ENCODE measurements around the gene UBE2D3.

Gene UBE2D3

DNA sequence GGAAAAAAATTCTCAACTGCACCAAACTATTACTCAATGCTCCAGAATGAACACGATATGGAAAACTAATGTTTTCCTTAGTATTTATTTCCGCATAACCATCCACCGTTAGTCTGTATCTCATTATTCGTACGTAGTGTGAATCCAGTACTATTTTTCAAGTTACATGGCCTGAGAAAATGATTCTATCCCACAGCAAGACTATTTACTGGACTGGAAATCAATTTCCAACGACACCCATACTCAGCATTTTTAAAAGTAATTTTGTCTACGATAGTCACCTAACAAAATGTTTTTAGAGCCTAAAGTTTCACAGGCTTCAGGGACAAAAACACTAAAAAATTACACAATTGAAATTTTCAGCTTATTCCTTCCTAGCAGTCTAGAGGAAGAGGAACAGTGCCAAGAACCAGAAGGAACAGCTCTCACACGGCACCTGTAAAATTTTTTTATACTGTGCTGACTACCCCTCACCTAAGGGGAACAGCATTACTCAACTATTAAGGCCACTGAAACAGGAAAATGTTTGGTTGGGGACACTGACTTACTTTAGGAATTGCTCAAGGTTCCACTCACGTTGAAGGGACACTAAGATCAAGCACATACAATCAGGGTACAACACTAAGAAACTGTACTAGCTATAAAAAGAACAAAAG lies 9.6 kb downstream of the UBE2D3 start:
- Histone ChIP-seq H3K27ac (ENCODE audit: low read depth, low read length, severe bottlenecking) (peak overlapping the region; percentile 29), H3K4me1 (ENCODE audit: control insufficient read depth, insufficient read depth, low read length, poor library complexity, severe bottlenecking) (peaks cover 42% of the 10 kb centered on the region), H3K4me3 (ENCODE audit: extremely low read depth, insufficient read depth, low read length, poor library complexity, severe bottlenecking) (no peak overlapping the region), H3K9me3 (ENCODE audit: control insufficient read depth, low read length) (no peaks in the 10 kb centered on the region), H3K36me3 (ENCODE audit: control insufficient read depth, insufficient read depth, low read length) (peaks cover 76% of the 10 kb centered on the region)
- WGBS, 2 experiments (ENCODE audit: insufficient coverage in 2 of 2), result 93 to 97% methylated on average over 7 to 8 of the region's 9 CpGs

DNA sequence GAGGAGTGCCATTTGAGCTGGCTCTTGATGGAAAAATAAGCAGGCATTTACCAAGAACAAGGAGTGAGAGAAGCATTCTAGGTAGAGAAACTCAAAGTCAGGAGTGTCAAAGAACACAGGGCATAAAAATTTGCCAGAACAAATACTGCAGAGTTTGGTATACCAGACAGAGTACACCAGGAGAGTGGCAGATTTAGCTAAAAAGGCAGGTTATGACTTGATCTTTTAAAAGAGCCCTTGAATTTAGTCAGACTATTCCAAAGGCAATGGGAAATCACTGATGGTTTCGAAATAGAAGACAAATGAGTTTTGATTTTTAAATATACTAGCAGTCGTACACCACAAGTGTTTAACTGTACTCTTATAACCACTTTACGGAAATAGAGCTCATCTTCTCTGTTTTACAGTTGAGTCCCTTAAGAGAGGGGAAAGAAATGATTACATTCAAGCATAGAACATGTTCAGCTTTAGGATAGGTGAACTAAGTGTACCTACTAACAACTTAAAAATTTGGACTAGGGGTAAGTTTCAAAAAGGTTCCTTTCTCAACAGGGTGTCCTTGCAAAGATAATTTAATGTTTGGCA lies 10.2 kb downstream of the UBE2D3 start:
- H3K27ac ChIP-seq (ENCODE audit: low read depth, low read length, severe bottlenecking), result peak overlapping the region; percentile 68
- no peak overlapping the region for H3K4me3 ChIP-seq (ENCODE audit: extremely low read depth, insufficient read depth, low read length, poor library complexity, severe bottlenecking)
- peaks cover 75% of the 10 kb centered on the region for H3K36me3 ChIP-seq (ENCODE audit: control insufficient read depth, insufficient read depth, low read length)
- peaks cover 42% of the 10 kb centered on the region for H3K4me1 ChIP-seq (ENCODE audit: control insufficient read depth, insufficient read depth, low read length, poor library complexity, severe bottlenecking)
- WGBS, 2 experiments (ENCODE audit: insufficient coverage in 2 of 2), result no CpG with 5 or more reads among the region's 3 CpGs
- H3K9me3 ChIP-seq (ENCODE audit: control insufficient read depth, low read length), result no peaks in the 10 kb centered on the region

DNA sequence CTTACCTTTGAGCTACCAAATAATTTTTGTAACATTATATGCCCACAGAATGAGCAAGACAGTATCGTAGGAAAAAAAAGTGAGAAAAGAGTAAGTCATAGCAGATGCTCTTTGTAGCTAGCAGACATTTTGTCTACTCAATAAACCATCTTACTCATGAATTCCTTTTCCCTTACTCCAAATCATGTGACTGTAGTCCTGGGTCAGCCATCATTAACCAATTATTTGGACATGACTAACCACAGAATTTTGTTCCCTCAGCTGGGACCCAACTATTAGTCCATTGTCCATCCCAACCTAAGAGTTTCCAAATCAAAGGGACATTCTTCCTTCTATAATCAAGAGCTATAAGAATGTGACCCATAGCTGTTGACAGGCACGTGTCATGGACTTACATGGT lies 11.4 kb downstream of the UBE2D3 start:
- Histone ChIP-seq H3K27ac (ENCODE audit: low read depth, low read length, severe bottlenecking) (peak overlapping the region; percentile 68), H3K9me3 (ENCODE audit: control insufficient read depth, low read length) (no peaks in the 10 kb centered on the region), H3K4me3 (ENCODE audit: extremely low read depth, insufficient read depth, low read length, poor library complexity, severe bottlenecking) (no peak overlapping the region), H3K36me3 (ENCODE audit: control insufficient read depth, insufficient read depth, low read length) (peaks cover 78% of the 10 kb centered on the region), H3K4me1 (ENCODE audit: control insufficient read depth, insufficient read depth, low read length, poor library complexity, severe bottlenecking) (peaks cover 38% of the 10 kb centered on the region)
- WGBS, 2 experiments (ENCODE audit: insufficient coverage in 2 of 2), result no CpG with 5 or more reads among the region's 2 CpGs

DNA sequence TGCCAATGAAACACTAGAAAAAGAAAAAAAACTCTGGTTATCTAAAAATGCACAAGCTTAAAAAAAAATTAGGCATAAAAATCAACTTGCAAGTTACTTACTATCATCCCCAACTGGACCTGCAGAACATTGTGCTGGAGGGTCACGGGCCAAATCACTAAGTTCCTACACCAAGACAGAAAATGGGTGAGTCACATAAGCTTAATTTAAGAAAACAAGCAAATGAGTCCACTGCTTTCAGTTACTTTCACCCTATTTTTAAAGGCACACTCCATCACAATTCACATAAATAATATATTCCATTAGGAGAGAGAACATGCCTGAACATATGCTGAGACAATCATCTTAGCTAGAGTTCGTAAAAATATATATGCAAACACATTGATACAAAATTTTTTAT lies 17.7 kb downstream of the UBE2D3 start:
- H3K4me1 ChIP-seq (ENCODE audit: control insufficient read depth, insufficient read depth, low read length, poor library complexity, severe bottlenecking), result peaks cover 28% of the 10 kb centered on the region
- WGBS, 2 experiments (ENCODE audit: insufficient coverage in 2 of 2), result 100% methylated on average over 1 of the region's 2 CpGs; no CpG with 5 or more reads in 1 of the 2 experiments
- H3K9me3 ChIP-seq (ENCODE audit: control insufficient read depth, low read length), result no peaks in the 10 kb centered on the region
- no peak overlapping the region for H3K4me3 ChIP-seq (ENCODE audit: extremely low read depth, insufficient read depth, low read length, poor library complexity, severe bottlenecking)
- no peak overlapping the region for H3K27ac ChIP-seq (ENCODE audit: low read depth, low read length, severe bottlenecking)
- peaks cover 83% of the 10 kb centered on the region for H3K36me3 ChIP-seq (ENCODE audit: control insufficient read depth, insufficient read depth, low read length)

DNA sequence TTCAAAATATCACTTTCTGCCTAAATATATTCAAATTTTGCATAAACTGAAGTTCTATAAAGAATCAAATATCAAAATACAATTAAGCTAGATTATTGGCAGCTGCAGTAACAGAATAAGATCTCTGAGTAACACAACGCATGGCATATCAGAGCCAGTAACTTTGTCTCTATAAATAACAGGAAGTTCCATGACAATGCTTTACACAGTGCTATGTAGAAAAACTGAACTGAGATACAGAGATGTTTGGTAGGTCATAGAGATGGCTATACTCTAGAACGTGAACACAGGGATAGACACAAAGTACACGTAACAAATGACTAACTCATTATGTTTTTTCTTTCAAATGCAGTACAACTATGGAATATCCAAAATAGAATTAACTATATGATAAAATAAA lies 18.2 kb downstream of the UBE2D3 start:
- Histone ChIP-seq H3K4me3 (ENCODE audit: extremely low read depth, insufficient read depth, low read length, poor library complexity, severe bottlenecking) (no peak overlapping the region), H3K9me3 (ENCODE audit: control insufficient read depth, low read length) (no peaks in the 10 kb centered on the region), H3K4me1 (ENCODE audit: control insufficient read depth, insufficient read depth, low read length, poor library complexity, severe bottlenecking) (peaks cover 24% of the 10 kb centered on the region), H3K36me3 (ENCODE audit: control insufficient read depth, insufficient read depth, low read length) (peaks cover 83% of the 10 kb centered on the region), H3K27ac (ENCODE audit: low read depth, low read length, severe bottlenecking) (no peak overlapping the region)
- no CpG with 5 or more reads among the region's 3 CpGs for WGBS, 2 experiments (ENCODE audit: insufficient coverage in 2 of 2)

DNA sequence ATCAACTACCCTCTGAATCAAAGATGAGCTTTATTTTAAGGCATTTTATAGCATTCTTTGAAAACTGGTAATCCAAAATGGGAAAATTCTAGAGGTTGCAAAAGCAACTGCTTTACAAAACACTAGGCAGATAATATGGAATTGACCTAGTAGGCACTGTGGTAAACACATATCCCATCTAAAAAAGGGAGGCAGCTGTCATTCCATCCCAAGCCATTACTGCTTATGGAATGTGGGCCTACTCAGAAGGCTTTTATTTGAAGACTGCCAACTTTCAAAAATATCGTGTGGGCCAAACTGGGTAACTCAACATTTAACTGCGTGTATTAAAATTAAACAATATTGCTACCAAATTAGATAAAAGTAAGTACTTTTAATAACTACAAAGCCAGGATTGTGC lies 19.3 kb downstream of the UBE2D3 start:
- Histone ChIP-seq H3K4me1 (ENCODE audit: control insufficient read depth, insufficient read depth, low read length, poor library complexity, severe bottlenecking) (peaks cover 18% of the 10 kb centered on the region), H3K9me3 (ENCODE audit: control insufficient read depth, low read length) (no peaks in the 10 kb centered on the region), H3K36me3 (ENCODE audit: control insufficient read depth, insufficient read depth, low read length) (peaks cover 83% of the 10 kb centered on the region), H3K27ac (ENCODE audit: low read depth, low read length, severe bottlenecking) (no peak overlapping the region), H3K4me3 (ENCODE audit: extremely low read depth, insufficient read depth, low read length, poor library complexity, severe bottlenecking) (no peak overlapping the region)
- WGBS, 2 experiments (ENCODE audit: insufficient coverage in 2 of 2), result no CpG with 5 or more reads among the region's 2 CpGs

DNA sequence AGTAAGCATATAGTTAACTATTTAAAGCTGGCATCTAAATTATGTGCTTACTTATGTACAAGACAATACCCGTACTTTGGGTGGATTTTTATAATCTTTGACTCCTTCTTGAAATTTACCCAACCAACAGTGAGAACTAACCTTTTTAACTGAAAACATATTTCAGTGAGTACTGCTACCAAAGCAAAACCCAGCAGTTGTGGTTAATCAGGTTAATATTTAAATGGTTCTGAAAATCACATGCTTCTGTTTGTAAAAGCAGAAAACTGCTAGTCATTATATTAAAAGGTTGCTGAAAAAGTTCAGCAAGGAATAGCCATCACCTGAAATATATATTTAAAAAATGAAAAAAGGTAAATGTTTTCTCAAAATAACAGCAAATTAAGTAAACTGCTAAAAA lies 20.0 kb downstream of the UBE2D3 start:
- no peak overlapping the region for H3K4me3 ChIP-seq (ENCODE audit: extremely low read depth, insufficient read depth, low read length, poor library complexity, severe bottlenecking)
- peaks cover 17% of the 10 kb centered on the region for H3K4me1 ChIP-seq (ENCODE audit: control insufficient read depth, insufficient read depth, low read length, poor library complexity, severe bottlenecking)
- no CpG with 5 or more reads among the region's 1 CpG for WGBS, 2 experiments (ENCODE audit: insufficient coverage in 2 of 2)
- H3K27ac ChIP-seq (ENCODE audit: low read depth, low read length, severe bottlenecking), result no peak overlapping the region
- peaks cover 86% of the 10 kb centered on the region for H3K36me3 ChIP-seq (ENCODE audit: control insufficient read depth, insufficient read depth, low read length)
- H3K9me3 ChIP-seq (ENCODE audit: control insufficient read depth, low read length), result no peaks in the 10 kb centered on the region

DNA sequence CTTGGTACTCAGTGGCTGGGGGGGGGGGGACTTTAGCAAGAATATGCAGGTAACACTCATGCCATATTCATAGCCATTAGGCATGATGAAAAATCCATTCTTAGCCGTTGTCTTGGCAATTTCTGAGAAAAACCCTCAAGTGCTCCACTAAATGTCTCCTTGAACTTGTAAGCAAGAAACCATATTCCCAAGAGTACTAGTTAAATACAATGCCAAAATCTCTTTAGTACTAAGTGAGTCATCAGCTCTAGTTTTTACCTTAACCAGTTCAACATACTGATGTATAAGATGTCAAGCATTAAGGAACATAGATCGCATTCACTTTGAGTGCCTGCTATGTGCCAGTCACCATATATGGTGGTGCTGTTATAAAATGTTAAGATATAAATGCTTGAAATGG lies 27.5 kb downstream of the UBE2D3 start:
- H3K9me3 ChIP-seq (ENCODE audit: control insufficient read depth, low read length), result no peaks in the 10 kb centered on the region
- no peak overlapping the region for H3K4me3 ChIP-seq (ENCODE audit: extremely low read depth, insufficient read depth, low read length, poor library complexity, severe bottlenecking)
- WGBS, 2 experiments (ENCODE audit: insufficient coverage in 2 of 2), result 100% methylated on average over 1 of the region's 2 CpGs
- H3K36me3 ChIP-seq (ENCODE audit: control insufficient read depth, insufficient read depth, low read length), result peaks cover 85% of the 10 kb centered on the region
- no peaks in the 10 kb centered on the region for H3K4me1 ChIP-seq (ENCODE audit: control insufficient read depth, insufficient read depth, low read length, poor library complexity, severe bottlenecking)
- H3K27ac ChIP-seq (ENCODE audit: low read depth, low read length, severe bottlenecking), result no peak overlapping the region

DNA sequence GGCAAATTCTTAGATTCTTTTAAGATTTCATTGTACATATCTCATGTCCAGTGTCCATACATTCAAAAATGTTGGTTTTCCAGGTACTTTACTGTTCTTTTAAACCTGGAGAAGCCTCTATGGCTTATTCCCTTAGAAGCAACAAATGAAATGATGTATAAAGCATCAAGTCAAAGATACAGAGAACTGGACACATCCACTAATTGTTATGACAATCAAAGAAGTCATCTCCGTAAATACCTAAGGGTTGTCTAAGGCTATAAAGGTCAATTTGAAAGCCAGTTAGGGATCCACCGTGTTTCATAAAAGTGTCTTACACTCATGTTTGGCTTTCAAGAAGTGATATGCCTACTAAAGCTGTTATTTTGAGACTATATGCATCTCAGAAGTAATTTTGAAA lies 32.4 kb downstream of the UBE2D3 start:
- WGBS, 2 experiments (ENCODE audit: insufficient coverage in 2 of 2), result 94 to 100% methylated on average over 1 to 2 of the region's 2 CpGs
- no peaks in the 10 kb centered on the region for H3K9me3 ChIP-seq (ENCODE audit: control insufficient read depth, low read length)
- H3K4me1 ChIP-seq (ENCODE audit: control insufficient read depth, insufficient read depth, low read length, poor library complexity, severe bottlenecking), result no peaks in the 10 kb centered on the region
- no peak overlapping the region for H3K4me3 ChIP-seq (ENCODE audit: extremely low read depth, insufficient read depth, low read length, poor library complexity, severe bottlenecking)
- peaks cover 84% of the 10 kb centered on the region for H3K36me3 ChIP-seq (ENCODE audit: control insufficient read depth, insufficient read depth, low read length)
- no peak overlapping the region for H3K27ac ChIP-seq (ENCODE audit: low read depth, low read length, severe bottlenecking)

DNA sequence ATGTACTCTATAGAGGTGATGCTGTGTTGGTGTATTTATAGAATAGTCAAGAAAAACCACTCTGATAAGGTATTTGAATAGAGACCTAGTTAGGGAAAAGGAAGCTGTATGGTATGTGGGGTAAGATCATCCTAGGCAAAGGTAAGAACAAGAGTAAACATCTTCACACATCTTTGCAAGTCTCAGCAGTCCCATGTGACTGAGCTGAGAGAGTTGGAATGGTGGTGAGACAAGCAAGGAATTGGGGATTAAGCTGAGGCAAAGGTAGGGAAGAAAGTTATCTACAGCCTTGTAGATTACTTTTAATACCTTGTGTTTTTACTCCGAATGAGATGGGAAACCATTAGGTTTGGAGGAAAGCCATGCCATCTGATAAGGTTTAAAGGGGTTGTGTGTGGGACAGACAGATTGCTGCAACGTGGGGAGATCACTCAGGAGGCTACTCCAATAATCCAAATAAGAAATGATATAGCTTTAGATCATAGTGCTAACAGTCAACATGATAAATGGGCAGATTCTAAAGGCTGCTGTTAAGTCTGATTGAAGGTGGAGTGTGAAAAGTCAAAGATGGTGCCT lies 34.9 kb downstream of the UBE2D3 start:
- Histone ChIP-seq H3K36me3 (ENCODE audit: control insufficient read depth, insufficient read depth, low read length) (peaks cover 62% of the 10 kb centered on the region), H3K9me3 (ENCODE audit: control insufficient read depth, low read length) (no peaks in the 10 kb centered on the region), H3K4me3 (ENCODE audit: extremely low read depth, insufficient read depth, low read length, poor library complexity, severe bottlenecking) (no peak overlapping the region), H3K27ac (ENCODE audit: low read depth, low read length, severe bottlenecking) (no peak overlapping the region), H3K4me1 (ENCODE audit: control insufficient read depth, insufficient read depth, low read length, poor library complexity, severe bottlenecking) (no peaks in the 10 kb centered on the region)
- WGBS, 2 experiments (ENCODE audit: insufficient coverage in 2 of 2), result 100% methylated on average over 1 of the region's 2 CpGs

DNA sequence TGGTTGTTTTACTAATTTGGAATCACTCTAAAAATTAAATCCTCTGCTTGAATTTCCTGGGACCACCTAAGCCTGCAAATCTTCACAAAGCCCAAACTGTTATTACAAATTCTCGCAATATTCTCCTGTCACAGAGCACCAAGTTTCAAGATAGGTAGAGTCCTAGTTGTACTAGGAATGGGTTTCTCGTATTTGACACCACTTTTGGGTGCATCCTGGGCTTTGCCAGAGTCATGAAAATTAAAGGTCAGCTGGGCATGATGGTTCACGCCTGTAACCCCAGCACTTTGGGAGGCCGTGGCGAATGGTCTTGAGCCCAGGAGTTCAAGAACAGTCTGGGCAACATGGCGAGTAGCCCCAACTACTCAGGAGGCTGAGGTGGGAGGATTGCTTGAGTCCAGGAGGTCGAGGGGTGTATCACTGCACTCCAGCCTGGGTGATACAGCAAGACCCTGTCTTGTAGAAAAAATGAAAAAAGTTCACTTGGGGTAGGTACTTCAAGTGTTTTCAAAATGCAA lies 36.0 kb downstream of the UBE2D3 start:
- Histone ChIP-seq H3K4me3 (ENCODE audit: extremely low read depth, insufficient read depth, low read length, poor library complexity, severe bottlenecking) (no peak overlapping the region), H3K27ac (ENCODE audit: low read depth, low read length, severe bottlenecking) (no peak overlapping the region), H3K4me1 (ENCODE audit: control insufficient read depth, insufficient read depth, low read length, poor library complexity, severe bottlenecking) (no peaks in the 10 kb centered on the region), H3K9me3 (ENCODE audit: control insufficient read depth, low read length) (no peaks in the 10 kb centered on the region), H3K36me3 (ENCODE audit: control insufficient read depth, insufficient read depth, low read length) (peaks cover 54% of the 10 kb centered on the region)
- 76 to 100% methylated on average over 5 to 6 of the region's 7 CpGs for whole genome bisulfite sequencing, 2 experiments (ENCODE audit: insufficient coverage in 2 of 2)
